Prostate gland (tissue), 2 donors: Measurements from ENCODE around the gene PICALM.

Source experiments
- CTCF ChIP-seq, 4 experiments: fragments of 200-600 bp in 2 of 4; fragments of 450-650 bp in 2 of 4; sonication (generic) in 2 of 4; IDR thresholded peaks; 1 replicate in 3 of 4; 2 replicates in 1 of 4; pipeline ENCODE4 v1.5.1; 2016 to 2019; ENCODE audit warnings: antibody characterized with exemption in 4 of 4, mild to moderate bottlenecking in 2 of 4, moderate library complexity in 2 of 4
- POLR2A ChIP-seq: fragments of 450-650 bp; IDR thresholded peaks from one replicate; pipeline ENCODE4 v1.6.1; 2016; ENCODE audit warnings: antibody characterized with exemption, mild to moderate bottlenecking
- POLR2AphosphoS5 ChIP-seq: sonication (generic); formaldehyde crosslinking; IDR thresholded peaks from one replicate; pipeline ENCODE4 v1.6.1; 2017; ENCODE audit warnings: antibody characterized with exemption

GRCh38 chr11:86056351-86056854 is 12.5 kb downstream of the PICALM start:
- TF ChIP-seq CTCF (IDR thresholded peaks at IDR 0.05) = peak in 1 of 4 experiments; percentile 7
- no peak for TF ChIP-seq POLR2A
- no peak for TF ChIP-seq POLR2AphosphoS5
